Lower leg skin (tissue), 3 donors: ENCODE data around the gene HAGH.

Experiments
- CTCF ChIP-seq, 3 donors: fragments of 450-650 bp; IDR thresholded peaks; one replicate each; pipeline ENCODE4 v1.5.1; 2016; ENCODE audit warnings: antibody characterized with exemption in 3 of 3, mild to moderate bottlenecking in 3 of 3, moderate library complexity in 2 of 3
- POLR2A ChIP-seq, 2 donors: fragments of 450-650 bp; IDR thresholded peaks; one replicate each; pipeline ENCODE4 v1.6.1; 2016 to 2017; ENCODE audit warnings: antibody characterized with exemption in 2 of 2, mild to moderate bottlenecking in 1 of 2, moderate library complexity in 1 of 2

- no peak for TF ChIP-seq CTCF (IDR thresholded peaks at IDR 0.05)
- no peak for TF ChIP-seq POLR2A (IDR thresholded peaks at IDR 0.05)
These were observed 19.0 kb downstream of the HAGH start for GRCh38 chr16:1807626-1808025.
